ENCODE results near the gene ADCY10.
"Not testable (repeated sequence)": the region's sequence is repeated elsewhere in the genome, so short reads cannot be mapped to it uniquely, and the experiment has no call there.

ADCY10 gene

GRCh38 chr1:167899253-167899681 is 14.7 kb downstream of the ADCY10 start:
- DNase-seq (ENCODE audit: low read depth in 1 of 2, low spot score in 1 of 2): no peak
- in situ Hi-C loops (cut with HindIII; ENCODE audit: low pct_unique_long_range_greater_than_20kb, low sequenced_read_pairs): no loop called here
- no peak for TF ChIP-seq JUND (IDR thresholded peaks at IDR 0.05; ENCODE audit: low read depth)

GRCh38 chr1:167898578-167899222 is 15.2 kb downstream of the ADCY10 start:
- no peak for DNase-seq (ENCODE audit: low read depth in 1 of 2, low spot score in 1 of 2)
- in situ Hi-C loops (cut with HindIII; ENCODE audit: low pct_unique_long_range_greater_than_20kb, low sequenced_read_pairs): no loop called here
- TF ChIP-seq JUND (IDR thresholded peaks at IDR 0.05; ENCODE audit: low read depth): no peak

- in situ Hi-C loops (cut with HindIII; ENCODE audit: low pct_unique_long_range_greater_than_20kb, low sequenced_read_pairs): no loop called here
- DNase-seq (ENCODE audit: low read depth in 1 of 2, low spot score in 1 of 2): no peak
- TF ChIP-seq JUND (IDR thresholded peaks at IDR 0.05; ENCODE audit: low read depth): no peak
Measured at GRCh38 chr1:167893798-167894197, 20.1 kb downstream of the ADCY10 start.

GRCh38 chr1:167890400-167890799 is 23.5 kb downstream of the ADCY10 start:
- TF ChIP-seq JUND (IDR thresholded peaks at IDR 0.05; ENCODE audit: low read depth): no peak
- in situ Hi-C loops (cut with HindIII; ENCODE audit: low pct_unique_long_range_greater_than_20kb, low sequenced_read_pairs): no loop called here
- DNase-seq (ENCODE audit: low read depth in 1 of 2, low spot score in 1 of 2): no peak

- in situ Hi-C loops (cut with HindIII; ENCODE audit: low pct_unique_long_range_greater_than_20kb, low sequenced_read_pairs); DNase-seq (ENCODE audit: low read depth in 1 of 2, low spot score in 1 of 2): not testable (repeated sequence)
Measured at GRCh38 chr1:167887187-167887586, 26.7 kb downstream of the ADCY10 start.

- in situ Hi-C loops (cut with HindIII; ENCODE audit: low pct_unique_long_range_greater_than_20kb, low sequenced_read_pairs): no loop called here
- no peak for DNase-seq (ENCODE audit: low read depth in 1 of 2, low spot score in 1 of 2)
- no peak for TF ChIP-seq JUND (IDR thresholded peaks at IDR 0.05; ENCODE audit: low read depth)
Measured at GRCh38 chr1:167882376-167882775, 31.6 kb downstream of the ADCY10 start.

GRCh38 chr1:167881786-167882185 is 32.1 kb downstream of the ADCY10 start:
- in situ Hi-C loops (cut with HindIII; ENCODE audit: low pct_unique_long_range_greater_than_20kb, low sequenced_read_pairs): no loop called here
- TF ChIP-seq JUND (IDR thresholded peaks at IDR 0.05; ENCODE audit: low read depth): no peak
- DNase-seq (ENCODE audit: low read depth in 1 of 2, low spot score in 1 of 2): no peak

- DNase-seq (ENCODE audit: low read depth in 1 of 2, low spot score in 1 of 2): no peak
- in situ Hi-C loops (cut with HindIII; ENCODE audit: low pct_unique_long_range_greater_than_20kb, low sequenced_read_pairs): no loop called here
- TF ChIP-seq JUND (IDR thresholded peaks at IDR 0.05; ENCODE audit: low read depth): no peak
Measured at GRCh38 chr1:167881069-167881468, 32.9 kb downstream of the ADCY10 start.

GRCh38 chr1:167880580-167881021 is 33.3 kb downstream of the ADCY10 start:
- in situ Hi-C loops (cut with HindIII; ENCODE audit: low pct_unique_long_range_greater_than_20kb, low sequenced_read_pairs): no loop called here
- no peak for TF ChIP-seq JUND (IDR thresholded peaks at IDR 0.05; ENCODE audit: low read depth)
- DNase-seq (ENCODE audit: low read depth in 1 of 2, low spot score in 1 of 2): peak; percentile 11 to 54

GRCh38 chr1:167879508-167879907 is 34.4 kb downstream of the ADCY10 start:
- no peak for TF ChIP-seq JUND (IDR thresholded peaks at IDR 0.05; ENCODE audit: low read depth)
- no peak for DNase-seq (ENCODE audit: low read depth in 1 of 2, low spot score in 1 of 2)
- in situ Hi-C loops (cut with HindIII; ENCODE audit: low pct_unique_long_range_greater_than_20kb, low sequenced_read_pairs): no loop called here

- no peak for TF ChIP-seq JUND (IDR thresholded peaks at IDR 0.05; ENCODE audit: low read depth)
- in situ Hi-C loops (cut with HindIII; ENCODE audit: low pct_unique_long_range_greater_than_20kb, low sequenced_read_pairs): no loop called here
- peak in 1 of 2 experiments; percentile 14 for DNase-seq (ENCODE audit: low read depth in 1 of 2, low spot score in 1 of 2)
Measured at GRCh38 chr1:167878372-167879160, 35.4 kb downstream of the ADCY10 start.

- no peak for TF ChIP-seq JUND (IDR thresholded peaks at IDR 0.05; ENCODE audit: low read depth)
- in situ Hi-C loops (cut with HindIII; ENCODE audit: low pct_unique_long_range_greater_than_20kb, low sequenced_read_pairs): no loop called here
Measured at GRCh38 chr1:167876597-167877175, 37.2 kb downstream of the ADCY10 start.

GRCh38 chr1:167871331-167871730 is 42.6 kb downstream of the ADCY10 start:
- no peak for DNase-seq (ENCODE audit: low read depth in 1 of 2, low spot score in 1 of 2)
- no peak for TF ChIP-seq JUND (IDR thresholded peaks at IDR 0.05; ENCODE audit: low read depth)

More at GRCh38 chr1:167876597-167877175, 37.2 kb downstream of the ADCY10 start:
- no peak for DNase-seq (ENCODE audit: low read depth in 1 of 2, low spot score in 1 of 2)

GRCh38 chr1:167869157-167870001 is 44.6 kb downstream of the ADCY10 start:
- DNase-seq (ENCODE audit: low read depth in 1 of 2, low spot score in 1 of 2); in situ Hi-C loops (cut with HindIII; ENCODE audit: low pct_unique_long_range_greater_than_20kb, low sequenced_read_pairs): not testable (repeated sequence)

More at GRCh38 chr1:167871331-167871730, 42.6 kb downstream of the ADCY10 start:
- in situ Hi-C loops (cut with HindIII; ENCODE audit: low pct_unique_long_range_greater_than_20kb, low sequenced_read_pairs): no loop called here

- DNase-seq (ENCODE audit: low read depth in 1 of 2, low spot score in 1 of 2); in situ Hi-C loops (cut with HindIII; ENCODE audit: low pct_unique_long_range_greater_than_20kb, low sequenced_read_pairs): not testable (repeated sequence)
Measured at GRCh38 chr1:167866739-167867414, 47.1 kb downstream of the ADCY10 start.

- DNase-seq (ENCODE audit: low read depth in 1 of 2, low spot score in 1 of 2); in situ Hi-C loops (cut with HindIII; ENCODE audit: low pct_unique_long_range_greater_than_20kb, low sequenced_read_pairs): not testable (repeated sequence)
Measured at GRCh38 chr1:167866326-167866725, 47.6 kb downstream of the ADCY10 start.

Data from T47D (cell line).